Stomach smooth muscle (tissue), 2 donors: ENCODE measurements around the gene HTR3A.
"Not testable (repeated sequence)": the region's sequence is repeated elsewhere in the genome, so short reads cannot be mapped to it uniquely, and the experiment has no call there.

ENCODE experiments used
- H3K27ac ChIP-seq: one replicate; pipeline ENCODE4 v1.7.0; 2013; ENCODE audit warnings: mild to moderate bottlenecking, low read length, inconsistent platforms
- H3K27me3 ChIP-seq, 2 donors: one replicate each; pipeline ENCODE4 v1.7.0; 2013; ENCODE audit warnings: low read length in 2 of 2; ENCODE audit not compliant: insufficient read depth in 2 of 2, control insufficient read depth in 1 of 2
- H3K36me3 ChIP-seq, 2 donors: one replicate each; pipeline ENCODE4 v1.7.0; 2013; ENCODE audit warnings: low read length in 2 of 2; ENCODE audit not compliant: control insufficient read depth in 2 of 2, insufficient read depth in 2 of 2
- H3K4me1 ChIP-seq: one replicate; pipeline ENCODE4 v1.7.0; 2013; ENCODE audit warnings: low read length; ENCODE audit not compliant: control insufficient read depth, insufficient read depth
- H3K4me3 ChIP-seq, 2 donors: one replicate each; pipeline ENCODE4 v1.7.0; 2013; ENCODE audit warnings: low read length in 2 of 2
- H3K9ac ChIP-seq, 2 donors: one replicate each; pipeline ENCODE4 v1.7.0; 2013; ENCODE audit warnings: low read length in 2 of 2, mild to moderate bottlenecking in 1 of 2
- H3K9me3 ChIP-seq, 2 donors: one replicate each; pipeline ENCODE4 v1.7.0; 2013; ENCODE audit warnings: low read length in 2 of 2; ENCODE audit not compliant: control insufficient read depth in 2 of 2
- donor health status: healthy.
- donor health status: Pancreatic carcinoma.

Gene HTR3A

DNA sequence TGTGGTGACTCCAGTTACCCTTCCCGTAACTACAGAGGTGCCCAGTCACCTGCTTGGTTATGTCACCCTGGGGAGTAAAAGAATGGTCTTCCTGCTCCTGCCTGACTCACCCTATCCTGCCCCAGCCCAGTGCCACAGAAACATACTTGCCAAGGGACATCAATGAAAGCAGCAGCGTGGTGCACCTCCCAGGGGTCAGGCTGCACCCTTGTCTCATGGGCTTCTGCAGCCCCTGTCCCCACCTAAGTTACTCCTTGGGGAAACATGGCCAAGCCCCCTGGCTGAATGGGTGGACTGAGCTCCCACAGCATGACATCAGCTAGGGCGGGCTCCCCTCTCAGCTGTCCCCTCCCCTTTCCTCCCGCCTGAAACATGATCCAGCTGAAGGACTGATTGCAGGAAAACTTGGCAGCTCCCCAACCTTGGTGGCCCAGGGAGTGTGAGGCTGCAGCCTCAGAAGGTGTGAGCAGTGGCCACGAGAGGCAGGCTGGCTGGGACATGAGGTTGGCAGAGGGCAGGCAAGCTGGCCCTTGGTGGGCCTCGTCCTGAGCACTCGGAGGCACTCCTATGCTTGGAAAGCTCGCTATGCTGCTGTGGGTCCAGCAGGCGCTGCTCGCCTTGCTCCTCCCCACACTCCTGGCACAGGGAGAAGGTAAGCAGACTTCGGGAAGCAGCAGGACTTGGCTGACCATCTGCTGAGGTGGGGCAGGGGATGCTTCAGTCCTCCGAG lies at the start of gene HTR3A:
TSS of gene HTR3A (plus strand) at position 368 of the 730 bp plus-strand sequence. CDS start at position 586, 218 bp downstream.
- H3K9me3 ChIP-seq, result no peaks in the 10 kb centered on the region
- peaks cover 6 to 17% of the 10 kb centered on the region in 2 donors for H3K27me3 ChIP-seq
- no peak within 1 kb of the TSS for H3K27ac ChIP-seq
- no peaks in the 10 kb centered on the region for H3K36me3 ChIP-seq
- H3K4me1 ChIP-seq, result peaks cover 3% of the 10 kb centered on the region
- no peak within 1 kb of the TSS for H3K4me3 ChIP-seq
- no peak within 1 kb of the TSS for H3K9ac ChIP-seq

DNA sequence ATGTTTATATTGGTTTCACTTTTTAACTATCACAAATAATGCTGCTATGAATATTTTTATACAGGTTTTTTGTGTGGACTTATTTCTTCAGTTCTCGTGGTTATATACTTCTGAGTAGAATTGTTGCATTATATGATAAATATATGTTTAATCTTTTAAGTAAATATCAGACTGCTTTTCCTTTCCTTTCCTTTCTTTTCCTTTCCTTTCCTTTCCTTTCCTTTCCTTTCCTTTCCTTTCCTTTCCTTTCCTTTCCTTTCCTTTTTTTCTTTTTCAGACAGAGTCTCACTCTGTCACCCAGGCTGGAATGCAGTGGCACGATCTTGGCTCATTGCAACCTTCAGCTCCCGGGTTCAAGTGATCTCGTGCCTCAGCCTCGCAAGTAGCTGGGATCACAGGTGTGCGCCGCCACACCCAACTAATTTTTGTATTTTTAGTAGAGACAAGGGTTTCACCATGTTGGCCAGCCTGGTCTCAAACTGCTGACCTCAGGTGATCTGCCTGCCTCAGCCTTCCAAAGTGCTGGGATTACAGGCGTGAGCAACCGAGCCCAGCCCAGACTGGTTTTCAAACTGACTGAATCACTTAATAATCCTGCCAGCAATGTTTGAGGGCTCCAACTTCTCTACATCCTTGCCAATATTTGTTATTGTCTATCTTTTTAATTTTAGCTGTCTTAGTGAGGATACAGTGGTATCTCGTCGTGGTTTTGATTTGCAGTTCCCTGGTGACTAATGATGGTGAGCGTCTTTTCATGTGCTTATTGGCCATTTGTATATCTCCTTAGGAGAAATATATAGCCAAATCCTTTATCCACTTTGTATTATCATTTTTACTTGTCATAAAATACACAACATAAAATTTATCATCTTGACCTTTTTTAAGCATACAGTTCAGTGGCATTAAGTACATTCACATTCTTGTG lies 48.4 kb upstream of the HTR3A start:
- no peaks in the 10 kb centered on the region for H3K4me1 ChIP-seq
- no peak overlapping the region for H3K27ac ChIP-seq
- no peaks in the 10 kb centered on the region for H3K27me3 ChIP-seq
- no peaks in the 10 kb centered on the region for H3K36me3 ChIP-seq
- no peaks in the 10 kb centered on the region for H3K9me3 ChIP-seq
- no peak overlapping the region for H3K4me3 ChIP-seq
- no peak overlapping the region for H3K9ac ChIP-seq

- H3K27ac ChIP-seq, result no peak overlapping the region
- H3K9ac ChIP-seq, result no peak overlapping the region
- no peak overlapping the region for H3K4me3 ChIP-seq
- H3K27me3 ChIP-seq, result no peaks in the 10 kb centered on the region
- no peaks in the 10 kb centered on the region for H3K36me3 ChIP-seq
- H3K9me3 ChIP-seq, result no peaks in the 10 kb centered on the region
- H3K4me1 ChIP-seq, result no peaks in the 10 kb centered on the region
These were observed 46.6 kb upstream of the HTR3A start for GRCh38 chr11:113928311-113928710.

- Histone ChIP-seq H3K36me3 (no peaks in the 10 kb centered on the region), H3K27ac (no peak overlapping the region), H3K4me3 (no peak overlapping the region), H3K9ac (no peak overlapping the region), H3K9me3 (no peaks in the 10 kb centered on the region), H3K4me1 (no peaks in the 10 kb centered on the region), H3K27me3 (peaks cover 0 to 3% of the 10 kb centered on the region in 2 donors)
These were observed 42.1 kb upstream of the HTR3A start for GRCh38 chr11:113932788-113933187.

GRCh38 chr11:113934193-113934592 lies 40.7 kb upstream of the HTR3A start:
- H3K27me3 ChIP-seq, H3K27ac ChIP-seq, H3K36me3 ChIP-seq, H3K9me3 ChIP-seq, H3K9ac ChIP-seq, H3K4me1 ChIP-seq, H3K4me3 ChIP-seq: not testable (repeated sequence)

GRCh38 chr11:113934761-113935160 lies 40.1 kb upstream of the HTR3A start:
- Histone ChIP-seq H3K9me3 (no peaks in the 10 kb centered on the region), H3K9ac (no peak overlapping the region), H3K27me3 (peaks cover 0 to 3% of the 10 kb centered on the region in 2 donors), H3K4me1 (no peaks in the 10 kb centered on the region), H3K36me3 (no peaks in the 10 kb centered on the region), H3K4me3 (no peak overlapping the region), H3K27ac (no peak overlapping the region)

DNA sequence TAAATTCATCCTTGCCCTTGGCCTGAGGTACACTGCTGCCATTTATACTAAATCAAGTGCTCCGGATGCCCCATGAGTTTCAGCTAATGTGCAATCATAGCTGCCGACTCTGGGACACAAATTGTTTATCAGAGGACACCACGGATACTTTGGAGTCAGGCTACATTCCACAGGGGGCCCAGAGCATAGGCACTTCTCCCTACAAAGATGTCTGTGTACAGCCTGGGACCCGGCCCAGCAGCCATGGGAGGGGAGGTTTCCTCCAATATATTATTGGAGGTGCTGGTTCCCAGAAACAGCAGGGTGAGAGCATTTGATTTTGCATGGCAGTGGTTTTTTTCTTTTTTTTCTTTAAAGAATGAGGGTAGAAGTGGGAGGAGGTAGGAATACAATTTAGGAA lies 39.0 kb upstream of the HTR3A start:
- H3K9me3 ChIP-seq, result no peaks in the 10 kb centered on the region
- no peak overlapping the region for H3K27ac ChIP-seq
- H3K27me3 ChIP-seq, result peaks cover 0 to 3% of the 10 kb centered on the region in 2 donors
- H3K9ac ChIP-seq, result no peak overlapping the region
- no peak overlapping the region for H3K4me3 ChIP-seq
- no peaks in the 10 kb centered on the region for H3K36me3 ChIP-seq
- no peaks in the 10 kb centered on the region for H3K4me1 ChIP-seq

- H3K9me3 ChIP-seq, result no peaks in the 10 kb centered on the region
- H3K4me1 ChIP-seq, result no peaks in the 10 kb centered on the region
- peaks cover 0 to 3% of the 10 kb centered on the region in 2 donors for H3K27me3 ChIP-seq
- H3K36me3 ChIP-seq, result no peaks in the 10 kb centered on the region
- H3K27ac ChIP-seq, result no peak overlapping the region
- no peak overlapping the region for H3K9ac ChIP-seq
- no peak overlapping the region for H3K4me3 ChIP-seq
These were observed 37.0 kb upstream of the HTR3A start for GRCh38 chr11:113937918-113938317.

DNA sequence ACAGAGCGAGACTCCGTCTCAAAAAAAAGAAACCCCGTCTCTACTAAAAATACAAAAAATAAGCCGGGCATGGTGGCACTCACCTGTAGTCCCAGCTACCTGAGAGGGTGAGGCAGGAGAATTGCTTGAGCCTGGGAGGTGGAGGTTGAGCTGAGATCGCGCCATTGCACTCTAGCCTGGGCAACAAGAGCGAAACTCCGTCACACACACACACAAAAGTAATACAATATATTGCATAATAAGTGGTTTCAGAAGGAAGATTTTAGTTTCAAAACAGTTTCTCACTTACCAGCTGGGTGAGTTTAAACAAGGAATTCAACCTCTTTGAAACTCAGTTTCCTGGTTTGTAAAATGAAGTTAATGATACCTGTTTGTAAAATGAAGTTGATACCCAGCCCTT lies 32.7 kb upstream of the HTR3A start:
- Histone ChIP-seq H3K9me3 (no peaks in the 10 kb centered on the region), H3K4me1 (no peaks in the 10 kb centered on the region), H3K4me3 (no peak overlapping the region), H3K27me3 (peaks cover 0 to 4% of the 10 kb centered on the region in 2 donors), H3K27ac (no peak overlapping the region), H3K36me3 (no peaks in the 10 kb centered on the region), H3K9ac (no peak overlapping the region)

- H3K9ac ChIP-seq, H3K27ac ChIP-seq, H3K27me3 ChIP-seq, H3K4me1 ChIP-seq, H3K36me3 ChIP-seq, H3K9me3 ChIP-seq, H3K4me3 ChIP-seq: not testable (repeated sequence)
These were observed 28.7 kb upstream of the HTR3A start for GRCh38 chr11:113946162-113946561.

- Histone ChIP-seq H3K4me3 (no peak overlapping the region), H3K4me1 (no peaks in the 10 kb centered on the region), H3K9ac (no peak overlapping the region), H3K27me3 (peaks cover 12 to 13% of the 10 kb centered on the region in 2 donors), H3K9me3 (no peaks in the 10 kb centered on the region), H3K36me3 (no peaks in the 10 kb centered on the region), H3K27ac (no peak overlapping the region)
These were observed 26.9 kb upstream of the HTR3A start for GRCh38 chr11:113947994-113948393.
